Adipocyte (in vitro differentiated cells): ENCODE results near the gene ZNF154.

ENCODE experiments used
- DNase-seq: peaks from one replicate; pipeline ENCODE4 v3.0.0-alpha.2; 2015; ENCODE audit warnings: low read depth
- H3K27me3 ChIP-seq: replicated peaks from 2 replicates; pipeline ENCODE4 v1.7.0; 2013; ENCODE audit warnings: mild to moderate bottlenecking, low read length, moderate library complexity; ENCODE audit not compliant: control insufficient read depth, insufficient read depth
- H3K36me3 ChIP-seq: 2 replicates; pipeline ENCODE4 v1.7.0; 2013; ENCODE audit warnings: low read length, mild to moderate bottlenecking, moderate library complexity; ENCODE audit not compliant: control insufficient read depth, insufficient read depth, severe bottlenecking
- H3K4me1 ChIP-seq: 2 replicates; pipeline ENCODE4 v1.7.0; 2013; ENCODE audit warnings: mild to moderate bottlenecking, low read length, moderate library complexity; ENCODE audit not compliant: control insufficient read depth, insufficient read depth
- H3K4me3 ChIP-seq: 2 replicates; pipeline ENCODE4 v1.7.0; 2013; ENCODE audit warnings: mild to moderate bottlenecking, low read length, moderate library complexity
- H3K9ac ChIP-seq: 2 replicates; pipeline ENCODE4 v1.7.0; 2013; ENCODE audit warnings: mild to moderate bottlenecking, low read length, moderate library complexity
- H3K9me3 ChIP-seq: 2 replicates; pipeline ENCODE4 v1.7.0; 2013; ENCODE audit warnings: mild to moderate bottlenecking, low read length, moderate library complexity; ENCODE audit not compliant: control insufficient read depth

ZNF154 gene

GRCh38 chr19:57719424-57719823, 10.4 kb upstream of the ZNF154 start:
- no peak for DNase-seq
- Histone ChIP-seq H3K27me3 (no peaks in the 10 kb centered on the region), H3K4me3 (no peak overlapping the region), H3K9me3 (peaks cover 24% of the 10 kb centered on the region), H3K4me1 (no peaks in the 10 kb centered on the region), H3K36me3 (peaks cover 34% of the 10 kb centered on the region), H3K9ac (no peak overlapping the region)

- Histone ChIP-seq H3K9ac (no peak overlapping the region), H3K4me1 (peaks cover 7% of the 10 kb centered on the region), H3K36me3 (no peaks in the 10 kb centered on the region), H3K27me3 (no peaks in the 10 kb centered on the region), H3K9me3 (no peaks in the 10 kb centered on the region), H3K4me3 (no peak overlapping the region)
- no peak for DNase-seq
These were observed 3.2 kb upstream of the ZNF154 start for GRCh38 chr19:57712222-57712621.

GRCh38 chr19:57709616-57710015, 612 bp upstream of the ZNF154 start:
- Histone ChIP-seq H3K36me3 (peaks cover 3% of the 10 kb centered on the region), H3K9ac (no peak overlapping the region), H3K9me3 (no peaks in the 10 kb centered on the region), H3K4me1 (peaks cover 7% of the 10 kb centered on the region), H3K27me3 (no peaks in the 10 kb centered on the region), H3K4me3 (peak overlapping the region; percentile 92)
- no peak for DNase-seq

GRCh38 chr19:57706346-57706745, 2.7 kb downstream of the ZNF154 start:
- Histone ChIP-seq H3K36me3 (peaks cover 29% of the 10 kb centered on the region), H3K4me3 (no peak overlapping the region), H3K9ac (no peak overlapping the region), H3K9me3 (peaks cover 12% of the 10 kb centered on the region), H3K4me1 (peaks cover 7% of the 10 kb centered on the region), H3K27me3 (no peaks in the 10 kb centered on the region)
- DNase-seq, result no peak

- peaks cover 51% of the 10 kb centered on the region for H3K36me3 ChIP-seq
- H3K4me3 ChIP-seq, result no peak overlapping the region
- DNase-seq, result no peak
- no peak overlapping the region for H3K9ac ChIP-seq
- no peaks in the 10 kb centered on the region for H3K4me1 ChIP-seq
- H3K9me3 ChIP-seq, result peaks cover 27% of the 10 kb centered on the region
- H3K27me3 ChIP-seq, result no peaks in the 10 kb centered on the region
These were observed 7.4 kb downstream of the ZNF154 start for GRCh38 chr19:57701625-57702024.

- no peak overlapping the region for H3K9ac ChIP-seq
- peaks cover 46% of the 10 kb centered on the region for H3K36me3 ChIP-seq
- H3K4me3 ChIP-seq, result no peak overlapping the region
- peaks cover 59% of the 10 kb centered on the region for H3K9me3 ChIP-seq
- DNase-seq, result no peak
- no peaks in the 10 kb centered on the region for H3K4me1 ChIP-seq
- H3K27me3 ChIP-seq, result no peaks in the 10 kb centered on the region
These were observed 19.3 kb downstream of the ZNF154 start for GRCh38 chr19:57689750-57690149.

GRCh38 chr19:57688011-57688763, 20.8 kb downstream of the ZNF154 start:
- Histone ChIP-seq H3K9ac (no peak overlapping the region), H3K4me1 (peaks cover 6% of the 10 kb centered on the region), H3K4me3 (peak overlapping the region; percentile 59), H3K9me3 (peaks cover 65% of the 10 kb centered on the region), H3K36me3 (peaks cover 51% of the 10 kb centered on the region), H3K27me3 (no peaks in the 10 kb centered on the region)
- DNase-seq, result no peak

GRCh38 chr19:57687363-57688010, 21.5 kb downstream of the ZNF154 start:
- peaks cover 46% of the 10 kb centered on the region for H3K36me3 ChIP-seq
- peaks cover 13% of the 10 kb centered on the region for H3K4me1 ChIP-seq
- no peak for DNase-seq
- H3K9ac ChIP-seq, result no peak overlapping the region
- no peaks in the 10 kb centered on the region for H3K27me3 ChIP-seq
- peak overlapping the region; percentile 59 for H3K4me3 ChIP-seq
- peaks cover 65% of the 10 kb centered on the region for H3K9me3 ChIP-seq

- H3K36me3 ChIP-seq, result peaks cover 46% of the 10 kb centered on the region
- peaks cover 15% of the 10 kb centered on the region for H3K4me1 ChIP-seq
- H3K9me3 ChIP-seq, result peaks cover 65% of the 10 kb centered on the region
- H3K4me3 ChIP-seq, result peak overlapping the region; percentile 38
- H3K9ac ChIP-seq, result no peak overlapping the region
- no peak for DNase-seq
- no peaks in the 10 kb centered on the region for H3K27me3 ChIP-seq
These were observed 22.3 kb downstream of the ZNF154 start for GRCh38 chr19:57686727-57687126.

GRCh38 chr19:57682226-57682766, 26.7 kb downstream of the ZNF154 start:
- Histone ChIP-seq H3K9me3 (peaks cover 31% of the 10 kb centered on the region), H3K9ac (peak overlapping the region; percentile 92), H3K4me3 (peak overlapping the region; percentile 99), H3K36me3 (peaks cover 34% of the 10 kb centered on the region), H3K4me1 (peaks cover 15% of the 10 kb centered on the region), H3K27me3 (no peaks in the 10 kb centered on the region)
- no peak for DNase-seq

GRCh38 chr19:57675881-57676280, 33.1 kb downstream of the ZNF154 start:
- no peaks in the 10 kb centered on the region for H3K27me3 ChIP-seq
- H3K4me3 ChIP-seq, result peak overlapping the region; percentile 6
- H3K9me3 ChIP-seq, result no peaks in the 10 kb centered on the region
- H3K9ac ChIP-seq, result no peak overlapping the region
- no peaks in the 10 kb centered on the region for H3K36me3 ChIP-seq
- peak; percentile 54 for DNase-seq
- peaks cover 26% of the 10 kb centered on the region for H3K4me1 ChIP-seq
